Immature natural killer cell (primary cell): Measurements from ENCODE around the gene RPS24. TPM values are rescaled to one million over a fixed set of nuclear protein-coding genes. Genes with fewer than 3 reads are reported as not detected.
A peak's percentile ranks its signal among the peaks of the same experiment; 100 is the strongest.

Experiments
- DNase-seq, 3 donors: peaks; one replicate each; pipeline ENCODE4 v3.0.0; 2022; ENCODE audit warnings: mixed read lengths in 1 of 3
- H3K27ac Mint-ChIP-seq, 6 donors: one replicate each; pipeline ENCODE4 v1.8.0; 2020; ENCODE audit warnings: mixed read lengths in 6 of 6, mild to moderate bottlenecking in 5 of 6, inconsistent platforms in 4 of 6, moderate library complexity in 3 of 6
- H3K27me3 Mint-ChIP-seq, 3 donors: one replicate each; pipeline ENCODE4 v1.8.0; 2020 to 2021; ENCODE audit warnings: low read depth in 3 of 3, mild to moderate bottlenecking in 3 of 3, mixed read lengths in 3 of 3, moderate library complexity in 3 of 3, inconsistent platforms in 1 of 3
- H3K36me3 Mint-ChIP-seq, 3 donors: one replicate each; pipeline ENCODE4 v1.8.0; 2020; ENCODE audit warnings: mixed read lengths in 3 of 3, inconsistent platforms in 2 of 3, mild to moderate bottlenecking in 2 of 3
- H3K4me1 Mint-ChIP-seq, 2 donors: one replicate each; pipeline ENCODE4 v1.8.0; 2020; ENCODE audit warnings: inconsistent platforms in 2 of 2, mild to moderate bottlenecking in 2 of 2, mixed read lengths in 2 of 2, moderate library complexity in 1 of 2
- H3K4me3 Mint-ChIP-seq, 5 donors: one replicate each; pipeline ENCODE4 v1.8.0; 2020; ENCODE audit warnings: mild to moderate bottlenecking in 5 of 5, mixed read lengths in 5 of 5, inconsistent platforms in 3 of 5, moderate library complexity in 3 of 5
- H3K9me3 Mint-ChIP-seq, 6 donors: one replicate each; pipeline ENCODE4 v1.8.0; 2020; ENCODE audit warnings: mild to moderate bottlenecking in 6 of 6, mixed read lengths in 6 of 6, inconsistent platforms in 4 of 6, moderate library complexity in 3 of 6
- polyA plus RNA-seq, 3 donors: library from polyadenylated mRNA; unstranded; fragments of 300-500 nt; fragmentation: Illumina TruSeq; gene quantifications; one replicate each; pipeline ENCODE4 v1.2.3, GENCODE V29; 2021

Gene RPS24
- polyA plus RNA-seq, 3 donors from 2014 or later: 531 to 1,299 (median 721) TPM

- Mint-ChIP-seq H3K27me3 (peaks cover 0 to 3% (median 0%) of the 10 kb centered on the region in 3 donors), H3K27ac (peak overlapping the region in 5 of 6 donors; percentile 61 to 87 (median 73)), H3K4me1 (peaks cover 49 to 67% of the 10 kb centered on the region in 2 donors), H3K9me3 (no peaks in the 10 kb centered on the region), H3K4me3 (peak overlapping the region in 4 of 5 donors; percentile 24 to 94 (median 92)), H3K36me3 (peaks cover 9 to 38% (median 16%) of the 10 kb centered on the region in 3 donors)
- DNase-seq: no peak
These were observed 1.8 kb downstream of the RPS24 start for GRCh38 chr10:78035437-78035836.

- Mint-ChIP-seq H3K36me3 (peaks cover 10 to 44% (median 19%) of the 10 kb centered on the region in 3 donors), H3K27ac (peak overlapping the region in 4 of 6 donors; percentile 72 to 87 (median 76)), H3K4me1 (peaks cover 52 to 74% of the 10 kb centered on the region in 2 donors), H3K9me3 (no peaks in the 10 kb centered on the region), H3K4me3 (peak overlapping the region in 3 of 5 donors; percentile 12 to 94 (median 90)), H3K27me3 (peaks cover 0 to 2% (median 0%) of the 10 kb centered on the region in 3 donors)
- no peak for DNase-seq
These were observed 2.4 kb downstream of the RPS24 start for GRCh38 chr10:78035933-78036583.

GRCh38 chr10:78038105-78038504 is 4.4 kb downstream of the RPS24 start:
- H3K9me3 Mint-ChIP-seq: no peaks in the 10 kb centered on the region
- H3K4me1 Mint-ChIP-seq: peaks cover 55 to 75% of the 10 kb centered on the region in 2 donors
- H3K27me3 Mint-ChIP-seq: peaks cover 0 to 2% (median 0%) of the 10 kb centered on the region in 3 donors
- H3K27ac Mint-ChIP-seq: no peak overlapping the region
- peaks cover 16 to 58% (median 29%) of the 10 kb centered on the region in 3 donors for H3K36me3 Mint-ChIP-seq
- H3K4me3 Mint-ChIP-seq: no peak overlapping the region
- no peak for DNase-seq

- H3K4me3 Mint-ChIP-seq: no peak overlapping the region
- peaks cover 16 to 58% (median 29%) of the 10 kb centered on the region in 3 donors for H3K36me3 Mint-ChIP-seq
- no peak for DNase-seq
- H3K4me1 Mint-ChIP-seq: peaks cover 53 to 70% of the 10 kb centered on the region in 2 donors
- H3K27me3 Mint-ChIP-seq: no peaks in the 10 kb centered on the region
- H3K27ac Mint-ChIP-seq: peak overlapping the region in 1 of 6 donors; percentile 19
- no peaks in the 10 kb centered on the region for H3K9me3 Mint-ChIP-seq
These were observed 5.3 kb downstream of the RPS24 start for GRCh38 chr10:78038791-78039547.

GRCh38 chr10:78039743-78040142 is 6.1 kb downstream of the RPS24 start:
- DNase-seq: no peak
- H3K27me3 Mint-ChIP-seq: no peaks in the 10 kb centered on the region
- no peak overlapping the region for H3K27ac Mint-ChIP-seq
- H3K9me3 Mint-ChIP-seq: no peaks in the 10 kb centered on the region
- no peak overlapping the region for H3K4me3 Mint-ChIP-seq
- peaks cover 16 to 56% (median 29%) of the 10 kb centered on the region in 3 donors for H3K36me3 Mint-ChIP-seq
- peaks cover 48 to 69% of the 10 kb centered on the region in 2 donors for H3K4me1 Mint-ChIP-seq

GRCh38 chr10:78041170-78042057 is 7.8 kb downstream of the RPS24 start:
- Mint-ChIP-seq H3K4me1 (peaks cover 32 to 52% of the 10 kb centered on the region in 2 donors), H3K36me3 (peaks cover 11 to 48% (median 25%) of the 10 kb centered on the region in 3 donors), H3K27ac (peak overlapping the region; percentile 10 to 60 (median 32)), H3K27me3 (no peaks in the 10 kb centered on the region), H3K9me3 (no peaks in the 10 kb centered on the region), H3K4me3 (no peak overlapping the region)
- no peak for DNase-seq

GRCh38 chr10:78042058-78042751 is 8.5 kb downstream of the RPS24 start:
- Mint-ChIP-seq H3K9me3 (no peaks in the 10 kb centered on the region), H3K4me3 (no peak overlapping the region), H3K4me1 (peaks cover 26 to 46% of the 10 kb centered on the region in 2 donors), H3K36me3 (peaks cover 12 to 40% (median 18%) of the 10 kb centered on the region in 3 donors), H3K27me3 (no peaks in the 10 kb centered on the region), H3K27ac (peak overlapping the region in 4 of 6 donors; percentile 11 to 73 (median 32))
- no peak for DNase-seq

- Mint-ChIP-seq H3K4me3 (no peak overlapping the region), H3K9me3 (no peaks in the 10 kb centered on the region), H3K27me3 (no peaks in the 10 kb centered on the region), H3K27ac (peak overlapping the region in 4 of 6 donors; percentile 12 to 73 (median 48)), H3K36me3 (peaks cover 14 to 35% (median 18%) of the 10 kb centered on the region in 3 donors), H3K4me1 (peaks cover 25 to 46% of the 10 kb centered on the region in 2 donors)
- no peak for DNase-seq
These were observed 9.1 kb downstream of the RPS24 start for GRCh38 chr10:78042752-78043104.

GRCh38 chr10:78044179-78044578 is 10.5 kb downstream of the RPS24 start:
- Mint-ChIP-seq H3K27ac (peak overlapping the region in 5 of 6 donors; percentile 11 to 82 (median 50)), H3K36me3 (peaks cover 11 to 30% (median 18%) of the 10 kb centered on the region in 3 donors), H3K27me3 (no peaks in the 10 kb centered on the region), H3K4me1 (peaks cover 22 to 41% of the 10 kb centered on the region in 2 donors), H3K4me3 (no peak overlapping the region), H3K9me3 (no peaks in the 10 kb centered on the region)
- DNase-seq: no peak

GRCh38 chr10:78044699-78045098 is 11.0 kb downstream of the RPS24 start:
- Mint-ChIP-seq H3K9me3 (no peaks in the 10 kb centered on the region), H3K4me1 (peaks cover 20 to 36% of the 10 kb centered on the region in 2 donors), H3K27me3 (no peaks in the 10 kb centered on the region), H3K27ac (peak overlapping the region in 3 of 6 donors; percentile 45 to 65 (median 50)), H3K4me3 (no peak overlapping the region), H3K36me3 (peaks cover 9 to 29% (median 17%) of the 10 kb centered on the region in 3 donors)
- no peak for DNase-seq

- no peaks in the 10 kb centered on the region for H3K27me3 Mint-ChIP-seq
- no peak overlapping the region for H3K27ac Mint-ChIP-seq
- peaks cover 12 to 25% (median 13%) of the 10 kb centered on the region in 3 donors for H3K36me3 Mint-ChIP-seq
- no peak overlapping the region for H3K4me3 Mint-ChIP-seq
- no peak for DNase-seq
- H3K4me1 Mint-ChIP-seq: peaks cover 16 to 31% of the 10 kb centered on the region in 2 donors
- H3K9me3 Mint-ChIP-seq: no peaks in the 10 kb centered on the region
These were observed 11.6 kb downstream of the RPS24 start for GRCh38 chr10:78045237-78045636.

GRCh38 chr10:78045856-78046255 is 12.2 kb downstream of the RPS24 start:
- no peak for DNase-seq
- H3K36me3 Mint-ChIP-seq: peaks cover 13 to 20% (median 14%) of the 10 kb centered on the region in 3 donors
- H3K4me3 Mint-ChIP-seq: no peak overlapping the region
- no peaks in the 10 kb centered on the region for H3K27me3 Mint-ChIP-seq
- peaks cover 13 to 25% of the 10 kb centered on the region in 2 donors for H3K4me1 Mint-ChIP-seq
- H3K27ac Mint-ChIP-seq: no peak overlapping the region
- no peaks in the 10 kb centered on the region for H3K9me3 Mint-ChIP-seq
